ENCODE measurements around the gene MPND.

DNA sequence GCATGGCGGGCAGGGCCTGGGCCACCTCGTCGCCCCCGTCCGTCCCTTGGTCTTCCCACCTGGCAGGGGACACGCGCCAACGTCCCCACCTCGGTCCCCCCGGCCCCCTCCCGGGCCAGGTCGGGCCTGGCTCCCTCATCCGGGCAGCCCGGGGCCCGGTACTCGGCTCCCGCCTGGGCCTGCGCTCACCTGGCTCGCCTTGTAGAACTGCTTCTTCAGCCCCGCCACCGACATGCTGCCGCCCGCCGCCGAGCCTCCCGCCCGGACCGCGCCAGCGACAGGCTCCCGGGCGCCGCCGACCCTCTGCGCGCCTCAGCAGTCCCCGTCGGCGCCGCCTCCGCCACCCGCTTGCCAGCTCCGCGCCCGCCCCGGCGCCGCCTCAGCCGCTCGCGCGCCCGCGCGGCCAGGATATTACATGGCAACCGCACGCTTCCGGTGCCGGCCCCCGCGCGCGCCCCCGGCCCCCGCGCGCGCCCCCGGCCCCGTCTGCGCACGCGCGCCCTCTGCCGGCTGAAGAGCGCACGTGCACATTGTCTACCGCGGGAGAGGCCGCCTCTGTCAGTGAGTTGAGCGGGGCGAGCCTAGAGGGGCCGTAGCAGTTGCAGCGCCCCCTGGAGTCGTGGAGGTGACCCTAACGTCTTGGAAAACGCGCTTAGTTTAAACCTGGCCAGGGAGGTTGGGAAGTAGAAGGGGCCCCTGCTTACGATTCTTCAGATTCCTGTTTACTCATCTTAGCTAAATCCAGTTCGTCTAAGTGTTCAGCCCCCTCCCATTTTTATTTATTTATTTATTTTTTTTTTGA lies 57.0 kb downstream of the MPND start, which contains the start of gene SH3GL1:
- TF ChIP-seq EZH2 (IDR thresholded peaks at IDR 0.05; ENCODE audit: borderline replicate concordance, low read length) = no peak
- TF ChIP-seq, protein P1, sequence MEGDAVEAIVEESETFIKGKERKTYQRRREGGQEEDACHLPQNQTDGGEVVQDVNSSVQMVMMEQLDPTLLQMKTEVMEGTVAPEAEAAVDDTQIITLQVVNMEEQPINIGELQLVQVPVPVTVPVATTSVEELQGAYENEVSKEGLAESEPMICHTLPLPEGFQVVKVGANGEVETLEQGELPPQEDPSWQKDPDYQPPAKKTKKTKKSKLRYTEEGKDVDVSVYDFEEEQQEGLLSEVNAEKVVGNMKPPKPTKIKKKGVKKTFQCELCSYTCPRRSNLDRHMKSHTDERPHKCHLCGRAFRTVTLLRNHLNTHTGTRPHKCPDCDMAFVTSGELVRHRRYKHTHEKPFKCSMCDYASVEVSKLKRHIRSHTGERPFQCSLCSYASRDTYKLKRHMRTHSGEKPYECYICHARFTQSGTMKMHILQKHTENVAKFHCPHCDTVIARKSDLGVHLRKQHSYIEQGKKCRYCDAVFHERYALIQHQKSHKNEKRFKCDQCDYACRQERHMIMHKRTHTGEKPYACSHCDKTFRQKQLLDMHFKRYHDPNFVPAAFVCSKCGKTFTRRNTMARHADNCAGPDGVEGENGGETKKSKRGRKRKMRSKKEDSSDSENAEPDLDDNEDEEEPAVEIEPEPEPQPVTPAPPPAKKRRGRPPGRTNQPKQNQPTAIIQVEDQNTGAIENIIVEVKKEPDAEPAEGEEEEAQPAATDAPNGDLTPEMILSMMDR (IDR thresholded peaks at IDR 0.05; ENCODE audit: low read length) = peak; percentile 90

Data from OCI-LY1 (cell line).